ENCODE results near the gene MKLN1. TPM values are rescaled to one million over a fixed set of nuclear protein-coding genes. Genes with fewer than 3 reads are reported as not detected.
"Not testable (repeated sequence)": the region's sequence is repeated elsewhere in the genome, so short reads cannot be mapped to it uniquely, and the experiment has no call there.

MKLN1 gene
- total RNA-seq, 1 donor from 2014 or later, result 13.2 TPM

DNA sequence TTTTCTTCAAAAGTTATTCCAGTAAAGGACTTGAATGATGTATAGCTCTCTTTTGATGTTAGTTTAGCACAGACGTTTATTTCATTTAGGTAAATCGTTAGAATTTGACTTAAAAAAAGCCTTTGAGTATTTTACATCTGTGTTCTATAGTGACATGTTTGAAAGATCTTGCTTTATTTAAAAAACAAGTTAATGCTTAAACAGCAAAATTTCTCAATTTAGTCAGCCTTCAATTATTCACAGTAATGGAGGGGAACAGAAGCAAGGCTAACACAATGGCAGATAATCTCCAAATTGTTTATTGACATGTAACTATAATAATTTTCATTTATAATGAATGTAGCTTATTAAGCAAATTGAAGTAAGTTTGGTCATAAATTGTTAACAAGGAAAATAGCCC, 63.5 kb downstream of the MKLN1 start:
- DNase-seq (ENCODE audit: low read depth in 2 of 2), result no peak

- DNase-seq (ENCODE audit: low read depth in 2 of 2), result peak in 1 of 2 donors; percentile 3
Measured at GRCh38 chr7:131400681-131401176, 73.1 kb downstream of the MKLN1 start.

DNA sequence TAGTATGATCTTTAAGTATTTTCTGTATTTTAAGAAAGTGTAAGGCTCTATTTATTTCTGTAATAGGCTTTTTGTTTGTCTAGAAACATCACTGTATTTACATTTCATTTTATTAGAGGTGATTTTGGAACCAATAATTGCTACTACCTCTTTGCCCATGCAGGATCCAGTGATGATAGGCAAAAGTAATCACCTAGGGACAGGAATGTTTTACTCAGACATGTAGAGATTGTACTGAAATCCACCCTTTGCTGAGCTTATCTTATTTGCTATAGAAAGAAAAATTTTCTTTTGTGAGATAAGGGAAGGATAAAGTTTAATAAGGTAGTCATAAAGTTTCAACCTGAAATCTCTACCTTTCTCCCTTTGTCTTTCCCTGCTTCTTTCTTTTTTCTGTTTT, 73.5 kb downstream of the MKLN1 start:
- no peak for DNase-seq (ENCODE audit: low read depth in 2 of 2)

DNA sequence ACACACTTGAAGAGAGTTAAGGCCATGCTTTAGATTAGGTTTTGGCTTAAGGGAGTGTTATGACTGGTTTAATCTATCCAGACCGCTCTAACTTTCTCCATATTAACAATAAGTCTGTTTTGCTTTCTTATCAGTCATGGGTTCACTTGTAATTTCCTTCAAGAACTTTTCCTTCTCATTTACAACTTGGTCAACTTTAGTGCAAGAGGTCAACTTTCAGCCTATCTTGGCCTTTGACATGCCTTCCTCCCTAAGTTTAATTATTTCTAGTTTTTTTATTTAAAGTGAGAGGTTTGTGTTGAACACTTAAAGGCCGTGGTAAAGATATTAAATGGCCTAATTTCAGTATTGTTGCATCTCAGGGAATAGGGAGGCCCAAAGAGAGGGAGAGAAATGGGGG, 75.6 kb downstream of the MKLN1 start:
- no peak for DNase-seq (ENCODE audit: low read depth in 2 of 2)

DNA sequence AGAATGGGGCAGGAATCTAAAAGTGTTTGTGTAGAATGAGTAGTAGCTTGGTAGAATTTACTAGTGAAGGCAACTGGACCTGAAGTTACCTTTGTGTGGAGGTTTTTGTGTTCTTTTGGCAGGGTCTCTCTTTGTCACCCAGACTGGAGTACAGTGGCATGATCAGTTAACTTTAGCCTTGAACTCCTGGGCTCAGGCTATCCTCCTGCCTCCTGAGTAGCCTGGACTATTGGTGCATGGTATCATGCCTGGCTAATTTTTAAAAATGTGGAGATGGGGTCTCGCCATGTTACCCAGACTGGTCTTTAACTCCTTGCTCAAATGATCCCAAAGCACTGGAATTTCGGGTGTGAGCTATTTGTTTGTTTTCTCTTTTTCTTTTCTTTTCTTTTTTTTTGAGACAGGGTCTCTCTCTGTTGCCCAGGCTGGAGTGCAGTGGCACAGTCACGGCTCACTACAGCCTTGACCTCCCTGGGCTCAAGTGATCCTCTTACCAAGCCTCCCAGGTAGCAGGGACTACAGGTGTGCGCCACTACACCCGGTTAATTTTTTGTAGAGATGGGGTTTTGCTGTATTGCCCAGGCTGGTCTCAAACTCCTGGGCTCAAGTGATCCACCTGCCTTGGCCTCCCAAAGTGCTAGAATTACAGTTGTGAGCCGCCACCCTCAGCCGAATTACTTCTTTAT, 76.7 kb downstream of the MKLN1 start:
- no peak for DNase-seq (ENCODE audit: low read depth in 2 of 2)

DNA sequence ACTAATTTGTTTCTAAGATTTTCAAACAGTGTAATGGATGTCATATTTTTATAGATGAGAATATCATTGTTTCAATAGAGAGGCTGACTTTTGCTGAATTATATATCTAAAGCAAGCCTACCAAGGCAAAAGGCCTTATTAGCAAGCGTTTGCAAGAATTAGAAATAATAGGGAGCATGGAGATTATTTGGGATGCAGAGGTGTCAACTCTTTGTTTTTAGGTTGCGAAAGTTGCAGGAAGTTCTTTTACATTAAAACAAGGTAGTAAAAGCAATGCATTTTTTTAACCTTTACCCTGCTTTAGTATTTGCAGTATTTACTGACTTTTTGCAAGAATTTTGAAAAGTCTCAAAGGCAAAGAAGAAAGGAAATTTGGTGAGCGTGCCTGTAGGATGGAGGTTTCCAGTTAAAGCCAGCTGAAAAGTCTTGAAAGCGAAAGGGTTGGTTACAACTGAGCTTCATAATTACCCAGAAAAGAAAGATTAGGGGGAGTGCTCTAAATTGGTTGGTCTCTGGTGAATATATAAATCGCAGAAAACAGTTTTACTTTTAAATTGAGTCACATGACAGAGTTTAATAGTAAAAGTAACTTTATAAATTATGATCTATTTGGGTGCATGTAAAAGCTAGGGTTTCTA, 81.6 kb downstream of the MKLN1 start:
- DNase-seq (ENCODE audit: low read depth in 2 of 2), result no peak

- DNase-seq (ENCODE audit: low read depth in 2 of 2), result no peak
Measured at GRCh38 chr7:131412031-131412430, 84.4 kb downstream of the MKLN1 start.

DNA sequence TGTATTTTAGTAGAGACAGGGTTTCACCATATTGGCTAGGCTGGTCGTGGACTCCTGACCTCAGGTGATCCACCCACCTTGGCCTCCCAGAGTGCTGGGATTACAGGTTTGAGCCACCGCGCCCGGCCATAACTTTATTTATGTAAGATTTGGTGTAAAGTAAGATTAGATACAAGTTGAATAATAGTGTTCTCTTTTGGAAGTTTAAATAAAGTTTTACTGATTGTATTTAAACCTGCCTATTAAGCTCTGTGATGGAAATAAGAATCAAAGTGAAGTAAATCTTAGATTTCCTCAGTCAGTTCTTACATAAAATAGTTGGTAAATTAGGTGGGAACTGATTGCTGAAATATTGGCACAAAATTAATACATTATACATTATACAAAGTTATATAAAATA, 86.0 kb downstream of the MKLN1 start:
- no peak for DNase-seq (ENCODE audit: low read depth in 2 of 2)

- DNase-seq (ENCODE audit: low read depth in 2 of 2), result peak; percentile 59 to 60
Measured at GRCh38 chr7:131424219-131424822, 96.6 kb downstream of the MKLN1 start.

DNA sequence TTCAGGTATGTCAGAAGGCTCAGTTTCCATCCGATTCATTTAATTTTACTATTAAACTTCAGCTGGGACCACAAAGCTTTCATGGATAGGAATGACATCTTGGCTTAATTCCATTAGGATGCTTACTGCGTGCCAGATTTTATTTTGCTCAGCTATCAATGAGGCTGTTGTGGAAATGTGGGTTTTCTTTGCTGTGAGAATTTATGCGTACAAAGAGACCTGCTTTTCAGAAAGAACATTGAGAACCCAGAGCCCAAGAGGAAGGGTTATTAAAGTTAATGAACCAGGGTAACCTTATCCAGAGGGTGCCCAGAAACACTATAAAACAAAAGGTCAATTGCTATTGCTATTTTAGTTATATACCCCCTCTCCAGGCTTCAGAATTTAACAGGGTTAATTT, 98.3 kb downstream of the MKLN1 start:
- peak in 1 of 2 donors; percentile 2 for DNase-seq (ENCODE audit: low read depth in 2 of 2)

GRCh38 chr7:131430826-131431225, 103.2 kb downstream of the MKLN1 start:
- DNase-seq (ENCODE audit: low read depth in 2 of 2), result not testable (repeated sequence)

GRCh38 chr7:131431289-131431688, 103.6 kb downstream of the MKLN1 start:
- DNase-seq (ENCODE audit: low read depth in 2 of 2), result no peak

- DNase-seq (ENCODE audit: low read depth in 2 of 2), result no peak
Measured at GRCh38 chr7:131431756-131432155, 104.1 kb downstream of the MKLN1 start.

- peak in 1 of 2 donors; percentile 2 for DNase-seq (ENCODE audit: low read depth in 2 of 2)
Measured at GRCh38 chr7:131436384-131436783, 108.7 kb downstream of the MKLN1 start.

DNA sequence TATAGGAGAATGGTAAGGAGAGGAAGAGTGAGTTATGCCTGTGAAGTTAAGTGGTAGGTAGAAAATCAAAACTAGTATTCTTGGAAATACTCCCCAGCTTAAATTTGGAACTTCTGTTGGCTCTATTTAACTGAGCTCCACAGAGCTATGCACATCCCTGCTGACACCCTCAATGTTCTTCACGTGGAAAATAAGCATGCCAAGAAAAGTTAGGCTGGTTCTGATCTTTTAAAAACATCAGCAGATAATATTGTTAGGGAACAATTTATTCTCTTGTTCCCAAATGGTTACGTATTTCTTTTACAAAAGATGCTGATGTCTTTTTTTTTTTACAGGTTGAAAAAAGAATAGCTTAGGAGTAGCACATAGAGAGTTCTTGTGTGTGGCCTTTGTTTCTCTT, 111.3 kb downstream of the MKLN1 start:
- no peak for DNase-seq (ENCODE audit: low read depth in 2 of 2)

DNA sequence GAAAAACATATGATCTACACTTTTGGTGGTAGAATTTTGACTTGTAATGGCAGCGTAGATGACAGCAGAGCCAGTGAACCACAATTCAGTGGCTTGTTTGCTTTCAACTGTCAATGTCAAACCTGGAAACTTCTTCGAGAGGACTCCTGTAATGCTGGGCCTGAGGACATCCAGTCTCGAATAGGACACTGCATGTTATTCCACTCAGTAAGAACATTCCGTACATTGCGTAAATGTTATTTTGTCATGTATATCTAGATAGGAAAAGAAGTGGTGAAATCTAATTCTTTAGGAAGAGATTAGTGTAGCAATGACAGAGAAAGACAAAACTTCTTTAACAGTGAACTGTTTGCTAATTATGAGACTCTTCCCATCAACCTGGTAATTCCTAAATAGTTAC, 115.8 kb downstream of the MKLN1 start:
- no peak for DNase-seq (ENCODE audit: low read depth in 2 of 2)

- DNase-seq (ENCODE audit: low read depth in 2 of 2), result no peak
Measured at GRCh38 chr7:131444683-131445082, 117.0 kb downstream of the MKLN1 start.

DNA sequence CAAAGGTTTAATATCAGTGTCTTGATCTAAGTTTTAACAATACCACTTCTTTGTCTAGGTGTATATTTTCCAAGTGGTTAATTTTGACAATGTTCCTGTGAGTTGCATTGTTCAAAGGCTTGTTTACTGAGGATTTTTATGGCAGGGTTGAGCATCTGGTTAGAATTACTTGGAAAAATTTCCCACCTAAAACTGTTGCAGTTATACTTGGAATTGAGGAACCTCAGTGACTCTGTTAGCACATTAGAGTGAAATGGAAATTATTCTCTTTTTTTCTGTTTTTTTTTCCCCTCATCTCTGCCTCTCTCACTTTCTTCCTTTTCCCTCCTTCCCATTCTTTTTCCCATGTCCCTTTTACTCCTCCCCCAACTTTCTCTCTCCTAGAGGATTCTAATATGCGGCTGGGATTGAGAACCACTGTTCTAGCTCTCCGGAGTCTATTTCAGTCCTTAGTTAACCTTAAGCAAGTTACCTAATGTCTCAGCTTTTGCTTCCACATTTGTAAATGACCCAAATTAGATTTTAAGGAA, 121.8 kb downstream of the MKLN1 start:
- no peak for DNase-seq (ENCODE audit: low read depth in 2 of 2)

DNA sequence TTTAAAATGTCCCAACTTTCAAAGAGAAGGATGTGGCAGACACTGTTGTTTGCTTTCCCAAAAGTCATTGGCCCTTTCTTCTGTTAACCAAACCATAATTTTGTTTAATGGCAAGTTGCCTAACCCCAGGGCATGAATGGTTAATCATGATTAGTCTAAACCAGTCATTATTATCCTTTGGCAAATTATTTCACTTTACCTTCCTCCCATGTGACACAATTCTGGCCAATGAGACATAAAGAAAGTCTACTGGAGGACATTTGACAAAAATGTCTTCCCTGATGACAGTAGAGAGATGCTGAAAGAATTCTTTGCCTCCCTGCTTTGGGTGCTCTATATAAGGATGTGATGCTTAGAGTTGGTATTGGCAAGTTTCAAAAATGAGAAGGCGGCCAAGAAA, 126.8 kb downstream of the MKLN1 start:
- DNase-seq (ENCODE audit: low read depth in 2 of 2), result no peak

DNA sequence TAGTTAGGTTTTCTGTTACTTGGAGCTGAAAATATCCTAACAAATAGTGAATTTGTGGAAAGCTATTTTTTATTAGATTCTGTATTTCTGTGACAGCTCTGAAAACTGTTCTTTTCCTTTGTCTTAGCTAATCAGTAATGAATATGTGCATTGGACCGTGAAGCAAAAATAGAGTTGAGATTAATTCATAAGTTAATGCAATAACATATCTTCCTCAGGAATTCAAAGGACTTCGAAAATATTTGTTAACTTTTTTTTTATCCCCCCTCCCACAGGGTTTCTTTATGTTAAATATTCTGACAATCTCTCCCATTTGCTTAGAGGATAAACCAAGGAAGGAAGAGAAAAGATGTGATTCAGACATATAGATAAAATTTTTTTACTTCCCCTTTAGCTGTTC, 127.3 kb downstream of the MKLN1 start:
- DNase-seq (ENCODE audit: low read depth in 2 of 2), result no peak

DNA sequence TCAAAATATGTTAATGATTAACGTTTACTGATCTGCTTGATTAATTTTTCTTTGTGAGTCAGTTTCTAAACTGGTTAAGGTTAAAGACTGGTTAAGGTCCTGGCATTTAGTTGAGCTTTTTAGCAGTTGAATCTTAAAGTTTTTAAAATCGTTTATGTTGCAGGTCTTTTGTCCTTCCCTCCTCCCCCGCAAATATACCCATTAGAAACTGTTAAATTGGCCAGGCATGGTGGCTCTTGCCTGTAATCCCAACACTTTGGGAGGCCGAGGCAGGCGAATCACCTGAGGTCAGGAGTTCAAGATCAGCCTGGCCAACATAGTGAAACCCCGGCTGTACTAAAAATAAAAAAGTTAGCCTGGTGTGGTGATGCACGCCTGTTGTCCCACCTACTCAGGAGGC, 127.9 kb downstream of the MKLN1 start:
- DNase-seq (ENCODE audit: low read depth in 2 of 2), result no peak

- DNase-seq (ENCODE audit: low read depth in 2 of 2), result no peak
Measured at GRCh38 chr7:131456338-131456737, 128.7 kb downstream of the MKLN1 start.

- DNase-seq (ENCODE audit: low read depth in 2 of 2), result no peak
Measured at GRCh38 chr7:131459256-131459655, 131.6 kb downstream of the MKLN1 start.
